ENCODE results near the gene TEC.

DNA sequence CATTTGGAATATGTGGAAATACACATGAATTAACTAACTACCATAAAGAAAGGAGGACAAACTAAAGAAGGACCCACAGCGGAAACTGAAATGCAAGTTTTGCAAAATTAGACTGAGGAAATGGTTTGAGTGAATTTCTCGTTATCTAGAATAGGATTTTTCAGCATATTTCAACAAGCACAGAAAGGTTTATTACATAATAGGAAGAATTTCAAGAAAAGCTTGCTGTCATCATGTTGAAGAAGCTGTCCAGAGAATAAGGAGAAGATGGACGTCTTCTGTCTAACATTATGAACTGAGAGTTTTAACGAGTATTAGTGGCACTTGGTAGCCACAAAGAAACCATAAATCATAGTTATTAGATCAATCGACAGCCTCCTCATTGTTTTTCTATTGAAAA is 45.0 kb downstream of the TEC start:
- TF ChIP-seq, protein P1, sequence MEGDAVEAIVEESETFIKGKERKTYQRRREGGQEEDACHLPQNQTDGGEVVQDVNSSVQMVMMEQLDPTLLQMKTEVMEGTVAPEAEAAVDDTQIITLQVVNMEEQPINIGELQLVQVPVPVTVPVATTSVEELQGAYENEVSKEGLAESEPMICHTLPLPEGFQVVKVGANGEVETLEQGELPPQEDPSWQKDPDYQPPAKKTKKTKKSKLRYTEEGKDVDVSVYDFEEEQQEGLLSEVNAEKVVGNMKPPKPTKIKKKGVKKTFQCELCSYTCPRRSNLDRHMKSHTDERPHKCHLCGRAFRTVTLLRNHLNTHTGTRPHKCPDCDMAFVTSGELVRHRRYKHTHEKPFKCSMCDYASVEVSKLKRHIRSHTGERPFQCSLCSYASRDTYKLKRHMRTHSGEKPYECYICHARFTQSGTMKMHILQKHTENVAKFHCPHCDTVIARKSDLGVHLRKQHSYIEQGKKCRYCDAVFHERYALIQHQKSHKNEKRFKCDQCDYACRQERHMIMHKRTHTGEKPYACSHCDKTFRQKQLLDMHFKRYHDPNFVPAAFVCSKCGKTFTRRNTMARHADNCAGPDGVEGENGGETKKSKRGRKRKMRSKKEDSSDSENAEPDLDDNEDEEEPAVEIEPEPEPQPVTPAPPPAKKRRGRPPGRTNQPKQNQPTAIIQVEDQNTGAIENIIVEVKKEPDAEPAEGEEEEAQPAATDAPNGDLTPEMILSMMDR (conservative IDR thresholded peaks at IDR 0.05; ENCODE audit: low read length), result no peak
- TF ChIP-seq EZH2phosphoT487 (IDR thresholded peaks at IDR 0.05; ENCODE audit: borderline replicate concordance, low read depth, low read length), result no peak
